Progenitor cell of endocrine pancreas (in vitro differentiated cells): ENCODE data around the gene SUGCT. TPM values are rescaled to one million over a fixed set of nuclear protein-coding genes. Genes with fewer than 3 reads are reported as not detected.

Experiments used
- DNase-seq: peaks from one replicate; pipeline ENCODE4 v3.0.0; 2021; ENCODE audit warnings: low spot score; ENCODE audit not compliant: unreplicated experiment
- H3K27ac Mint-ChIP-seq: 2 replicates; pipeline ENCODE4 v1.8.0; 2021; ENCODE audit warnings: mild to moderate bottlenecking, moderate library complexity, mixed read lengths
- H3K27me3 Mint-ChIP-seq: 2 replicates; pipeline ENCODE4 v1.8.0; 2021; ENCODE audit warnings: mixed read lengths
- H3K36me3 Mint-ChIP-seq: 2 replicates; pipeline ENCODE4 v1.8.0; 2022; ENCODE audit warnings: mixed read lengths; ENCODE audit not compliant: insufficient read depth
- H3K4me1 Mint-ChIP-seq: 2 replicates; pipeline ENCODE4 v1.8.0; 2021; ENCODE audit warnings: low read depth, mixed read lengths
- H3K4me3 Mint-ChIP-seq: 2 replicates; pipeline ENCODE4 v1.8.0; 2021; ENCODE audit warnings: low read depth, mild to moderate bottlenecking, moderate library complexity, mixed read lengths
- H3K9me3 Mint-ChIP-seq: 2 replicates; pipeline ENCODE4 v1.8.0; 2021; ENCODE audit warnings: low read depth, mixed read lengths
- CTCF ChIP-seq: fragments of 200-600 bp; sonication (generic); IDR thresholded peaks from one replicate; pipeline ENCODE4 v1.5.0; 2021; ENCODE audit warnings: antibody characterized with exemption, mild to moderate bottlenecking; ENCODE audit not compliant: unreplicated experiment
- total RNA-seq: library from RNA; stranded (reverse); gene quantifications from 2 replicates; pipeline ENCODE4 v1.2.1, GENCODE V29; 2021

Gene SUGCT
- total RNA-seq, 1 donor from 2014 or later = 6.2 TPM

GRCh38 chr7:40698214-40698920, 563.6 kb downstream of the SUGCT start:
- Mint-ChIP-seq H3K27ac (no peak overlapping the region), H3K27me3 (no peaks in the 10 kb centered on the region), H3K36me3 (no peaks in the 10 kb centered on the region), H3K4me1 (no peaks in the 10 kb centered on the region), H3K4me3 (no peak overlapping the region), H3K9me3 (no peaks in the 10 kb centered on the region)
- DNase-seq = no peak
- TF ChIP-seq CTCF = no peak

GRCh38 chr7:40698921-40699260, 564.1 kb downstream of the SUGCT start:
- H3K27ac Mint-ChIP-seq = no peak overlapping the region
- H3K36me3 Mint-ChIP-seq = no peaks in the 10 kb centered on the region
- no peak overlapping the region for H3K4me3 Mint-ChIP-seq
- TF ChIP-seq CTCF = no peak
- H3K27me3 Mint-ChIP-seq = no peaks in the 10 kb centered on the region
- no peaks in the 10 kb centered on the region for H3K9me3 Mint-ChIP-seq
- DNase-seq = no peak
- H3K4me1 Mint-ChIP-seq = no peaks in the 10 kb centered on the region

- TF ChIP-seq CTCF = no peak
- H3K9me3 Mint-ChIP-seq = no peaks in the 10 kb centered on the region
- H3K4me1 Mint-ChIP-seq = no peaks in the 10 kb centered on the region
- H3K4me3 Mint-ChIP-seq = no peak overlapping the region
- no peaks in the 10 kb centered on the region for H3K27me3 Mint-ChIP-seq
- no peaks in the 10 kb centered on the region for H3K36me3 Mint-ChIP-seq
- H3K27ac Mint-ChIP-seq = no peak overlapping the region
- DNase-seq = no peak
Measured at GRCh38 chr7:40700653-40701421, 566.0 kb downstream of the SUGCT start.

DNA sequence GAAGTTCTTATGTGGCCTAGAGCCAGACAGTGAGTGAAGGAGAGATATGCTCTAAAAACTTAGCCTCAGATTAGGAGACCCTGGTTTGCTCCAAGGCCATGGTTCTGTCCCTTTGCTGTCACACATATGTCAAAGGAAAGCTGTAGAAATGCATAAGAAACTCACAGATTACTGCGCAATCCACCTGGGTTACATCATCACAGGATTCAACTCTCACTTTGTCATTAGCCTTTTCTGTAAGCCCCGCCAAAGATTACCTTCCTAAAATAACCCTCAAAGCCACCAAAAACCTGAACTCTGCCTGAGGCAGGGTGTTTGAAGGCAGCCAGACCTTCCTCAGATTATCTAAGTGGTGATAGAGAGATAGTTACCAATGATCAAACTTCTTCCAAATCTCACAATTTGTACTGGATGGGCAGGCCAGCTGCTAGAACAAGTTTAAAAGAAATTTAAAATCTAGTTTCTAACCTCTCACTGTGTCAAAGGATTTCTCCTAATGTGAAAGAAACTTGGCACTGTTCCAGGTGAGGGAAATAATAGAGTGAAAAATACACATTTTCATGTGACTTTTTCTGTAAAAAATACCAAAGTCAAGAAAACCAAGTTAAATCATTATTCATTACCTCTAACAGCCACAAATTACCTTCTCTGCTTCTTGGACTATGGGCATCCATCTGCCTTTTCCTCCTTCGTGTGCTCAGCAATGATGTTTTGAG, 567.2 kb downstream of the SUGCT start:
- no peak overlapping the region for H3K27ac Mint-ChIP-seq
- H3K4me3 Mint-ChIP-seq = no peak overlapping the region
- no peaks in the 10 kb centered on the region for H3K27me3 Mint-ChIP-seq
- no peaks in the 10 kb centered on the region for H3K9me3 Mint-ChIP-seq
- H3K36me3 Mint-ChIP-seq = no peaks in the 10 kb centered on the region
- TF ChIP-seq CTCF = no peak
- no peak for DNase-seq
- H3K4me1 Mint-ChIP-seq = no peaks in the 10 kb centered on the region

DNA sequence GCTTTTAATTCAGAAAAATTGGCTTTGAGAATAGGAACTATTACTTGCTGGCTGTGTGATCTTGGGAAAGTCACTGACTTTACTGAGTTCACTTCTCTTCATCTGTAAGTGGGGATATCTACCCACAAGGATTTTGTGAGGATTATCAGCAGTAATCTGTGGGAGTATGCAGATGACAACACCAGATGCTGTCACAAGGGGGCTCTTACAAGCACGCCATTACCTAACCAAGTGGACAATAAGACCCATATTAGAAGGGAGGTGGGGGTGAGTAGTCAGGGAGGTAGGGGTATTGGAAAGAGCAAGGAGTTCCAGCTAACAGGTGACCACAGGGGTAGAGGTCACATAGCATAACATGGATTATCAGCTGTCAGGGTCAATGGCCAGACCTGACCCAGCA, 569.4 kb downstream of the SUGCT start:
- Mint-ChIP-seq H3K27me3 (no peaks in the 10 kb centered on the region), H3K4me1 (no peaks in the 10 kb centered on the region), H3K4me3 (no peak overlapping the region), H3K36me3 (no peaks in the 10 kb centered on the region), H3K9me3 (no peaks in the 10 kb centered on the region), H3K27ac (no peak overlapping the region)
- no peak for DNase-seq
- TF ChIP-seq CTCF = no peak
